C1 segment of cervical spinal cord (tissue), 14 donors: ENCODE data around the gene ODC1.
"Not testable (repeated sequence)": the region's sequence is repeated elsewhere in the genome, so short reads cannot be mapped to it uniquely, and the experiment has no call there.

Experiments used
- DNase-seq, 14 donors: peaks; one replicate each; lab custom pipeline; 2025; lab: John Stamatoyannopoulos, UW

The ODC1 gene

DNA sequence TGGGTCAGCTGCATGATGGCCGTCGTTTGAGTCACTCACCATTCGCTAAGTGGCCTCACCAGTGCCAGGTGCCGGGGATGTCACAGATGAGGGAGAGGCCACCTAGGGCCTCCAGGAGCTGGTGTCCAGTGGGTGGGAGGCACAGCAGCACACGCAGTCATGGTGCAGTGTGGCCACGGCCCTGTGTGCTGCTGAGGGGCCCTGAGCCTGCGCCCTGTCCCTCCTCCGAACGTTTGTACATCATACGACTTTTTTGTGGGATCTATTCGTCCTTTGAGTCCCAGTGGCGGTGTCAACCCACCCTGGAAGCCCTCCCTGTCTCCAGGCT, 30.1 kb upstream of the ODC1 start:
- no peak for DNase-seq

DNA sequence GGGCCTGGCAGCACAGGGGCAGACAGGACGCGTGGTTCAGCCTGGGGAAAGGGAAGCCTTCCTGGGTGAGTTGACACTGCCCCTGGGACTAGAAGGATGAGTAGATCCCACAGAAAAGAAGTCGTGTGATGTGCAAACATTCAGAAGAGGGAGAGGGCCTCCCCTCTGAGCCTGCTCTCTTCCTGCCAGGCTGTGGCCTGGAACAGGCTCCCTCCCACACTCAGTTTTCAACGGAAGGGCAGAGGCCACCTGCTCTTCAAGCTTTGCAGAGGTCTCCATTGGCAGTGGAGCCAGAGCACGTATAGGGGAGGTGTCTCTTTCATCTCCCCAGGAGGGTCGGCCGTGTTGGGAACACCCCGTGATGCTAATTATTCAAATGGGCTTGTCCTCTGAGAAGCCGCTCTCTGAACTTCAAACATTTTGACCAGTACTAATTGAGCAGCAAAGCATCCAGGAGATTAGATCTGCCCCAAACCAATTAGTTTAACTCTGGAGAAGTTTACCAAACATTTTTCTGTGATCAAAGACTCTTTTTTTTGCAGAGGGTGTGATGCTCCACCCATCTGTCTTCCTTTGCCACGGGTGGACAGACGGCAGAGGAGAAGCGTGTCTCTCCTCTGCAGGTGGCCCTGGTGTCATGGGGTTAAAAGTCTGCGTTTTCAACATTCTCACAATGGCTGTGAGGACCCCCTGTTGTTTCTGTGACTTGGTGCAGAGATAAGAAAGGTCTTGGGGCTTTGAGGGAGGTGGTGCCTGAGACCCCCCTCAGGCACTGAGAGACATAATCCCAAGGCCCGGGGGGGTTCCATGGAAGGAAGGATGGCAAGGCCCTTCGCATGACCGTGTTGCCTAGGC, 29.5 kb upstream of the ODC1 start:
- DNase-seq: no peak

DNA sequence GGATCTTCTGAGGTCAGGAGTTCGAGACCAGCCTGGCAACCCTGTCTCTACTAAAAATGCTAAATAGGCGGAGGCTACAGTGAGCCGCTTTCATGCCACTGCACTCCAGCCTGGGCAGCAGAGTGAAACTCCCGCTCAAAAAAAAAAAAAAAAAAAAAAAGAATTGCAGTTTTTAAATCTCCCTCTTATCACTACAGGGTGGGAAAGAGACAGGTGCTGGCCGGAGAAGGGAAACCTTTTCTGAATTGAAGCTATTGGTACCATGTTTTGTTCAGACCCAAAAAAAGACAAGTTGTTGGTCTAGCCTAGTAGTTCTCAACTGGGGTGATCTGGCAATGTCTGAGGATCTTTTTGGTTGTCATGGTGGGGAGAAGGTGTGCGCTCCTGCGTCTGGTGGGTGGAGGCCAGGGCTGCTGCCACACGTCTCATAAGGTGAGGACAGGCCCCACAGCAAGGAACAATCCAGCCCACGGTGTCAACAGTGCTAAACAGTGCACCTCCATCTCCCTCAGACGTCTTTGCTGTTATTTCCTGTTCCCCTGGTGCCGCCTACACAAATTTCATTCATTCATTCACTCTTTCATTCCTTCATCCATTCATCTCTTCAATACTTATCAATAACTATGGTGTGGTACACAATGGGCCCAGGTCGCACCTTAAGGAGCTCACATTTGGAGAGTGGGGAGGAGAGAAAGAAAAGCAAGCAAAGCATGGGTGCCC, 28.8 kb upstream of the ODC1 start:
- DNase-seq: no peak

DNA sequence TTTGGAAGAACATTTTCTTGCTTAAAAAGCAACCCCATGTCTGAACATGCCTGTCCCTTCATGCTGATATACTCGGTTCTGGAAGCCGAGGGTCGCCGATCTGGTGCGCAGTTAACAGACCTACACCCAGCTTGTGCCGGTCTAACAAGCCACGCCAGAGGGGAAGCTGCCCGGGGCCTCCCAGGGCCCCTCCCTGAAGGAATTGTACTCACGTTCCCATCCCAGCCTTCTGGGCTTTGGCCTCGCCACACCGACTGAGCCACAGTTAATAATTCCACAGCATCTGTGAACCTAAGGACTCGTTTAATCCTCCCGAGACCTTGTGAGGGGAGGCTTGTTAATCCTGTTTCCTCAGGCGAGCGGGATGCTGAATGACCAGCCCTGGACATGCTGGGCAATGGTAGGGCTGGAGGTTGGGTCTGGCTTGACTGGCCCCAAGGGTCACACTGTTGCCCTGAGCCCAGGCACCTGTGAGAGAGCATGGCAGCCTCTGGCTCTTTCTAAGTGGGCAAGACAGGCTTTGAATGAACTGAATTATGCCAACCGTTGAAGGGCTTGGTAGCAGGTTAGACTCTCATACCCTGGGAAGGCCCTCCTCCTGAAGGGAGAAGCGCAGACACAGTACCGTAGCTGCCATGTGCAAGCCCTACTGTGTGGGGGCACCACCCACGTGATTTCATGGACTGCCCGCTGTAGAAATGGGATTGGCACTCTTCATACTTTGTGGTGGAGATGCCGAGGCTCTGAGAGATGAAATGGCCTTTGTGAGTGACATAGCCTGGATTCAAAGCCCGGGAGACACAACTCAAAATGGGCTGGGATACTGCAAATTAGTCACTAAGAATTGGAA, 27.9 kb upstream of the ODC1 start:
- no peak for DNase-seq

DNA sequence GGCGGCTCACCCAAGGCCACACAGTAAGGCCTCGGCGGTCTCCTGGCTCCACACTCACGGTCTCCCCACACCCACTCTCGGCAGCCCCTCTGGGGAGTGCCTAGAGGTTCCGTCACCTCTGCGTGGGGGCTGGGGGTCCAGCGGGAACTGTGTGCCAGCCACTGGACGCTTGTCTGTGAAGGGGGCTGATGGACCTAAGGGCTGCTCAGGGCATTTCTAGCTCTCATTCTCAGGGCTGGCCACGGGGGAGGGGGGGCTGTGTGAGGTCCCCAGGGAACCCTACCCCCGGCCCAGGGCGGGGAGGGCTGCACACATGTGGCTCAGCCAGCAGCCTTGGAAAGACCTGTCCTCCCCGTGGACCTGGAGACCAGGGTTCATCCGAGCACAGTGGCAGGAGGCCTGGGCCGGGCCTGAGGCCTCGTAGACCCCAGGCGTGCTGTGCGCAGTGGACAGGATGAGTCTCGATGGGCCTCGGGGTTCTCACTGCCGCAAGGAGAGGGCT, 27.1 kb upstream of the ODC1 start:
- DNase-seq: no peak

DNA sequence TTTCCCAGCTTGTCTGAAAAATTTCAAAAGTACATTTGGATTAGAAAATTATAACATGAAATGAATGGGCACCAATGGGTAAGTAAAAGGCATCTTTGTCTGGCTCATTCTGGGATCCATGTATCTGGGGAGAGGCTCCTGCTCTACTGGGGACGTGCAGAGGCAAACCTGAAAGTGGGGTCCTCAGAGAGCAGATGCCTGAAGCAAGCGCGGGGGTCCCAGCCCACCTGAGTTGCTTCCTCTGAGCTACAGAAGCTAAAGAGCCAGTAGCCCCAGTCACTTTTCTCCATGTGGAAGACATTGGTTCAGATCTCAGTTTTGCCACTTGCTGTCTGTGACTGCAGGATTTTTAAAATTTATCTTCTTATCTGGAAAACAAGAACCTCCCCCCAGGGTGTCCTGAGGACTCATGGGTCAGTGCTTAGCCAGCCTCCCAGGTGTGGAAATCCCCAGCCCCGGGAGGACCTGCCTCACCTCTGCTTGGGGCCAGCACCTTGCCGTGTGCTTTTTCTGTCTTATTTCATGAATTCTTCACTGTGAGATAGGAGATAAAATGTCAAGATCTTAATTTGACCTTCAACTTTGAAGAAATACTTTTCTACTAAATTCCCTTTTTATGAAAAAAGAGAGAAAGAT, 25.1 kb upstream of the ODC1 start:
- DNase-seq: no peak

DNA sequence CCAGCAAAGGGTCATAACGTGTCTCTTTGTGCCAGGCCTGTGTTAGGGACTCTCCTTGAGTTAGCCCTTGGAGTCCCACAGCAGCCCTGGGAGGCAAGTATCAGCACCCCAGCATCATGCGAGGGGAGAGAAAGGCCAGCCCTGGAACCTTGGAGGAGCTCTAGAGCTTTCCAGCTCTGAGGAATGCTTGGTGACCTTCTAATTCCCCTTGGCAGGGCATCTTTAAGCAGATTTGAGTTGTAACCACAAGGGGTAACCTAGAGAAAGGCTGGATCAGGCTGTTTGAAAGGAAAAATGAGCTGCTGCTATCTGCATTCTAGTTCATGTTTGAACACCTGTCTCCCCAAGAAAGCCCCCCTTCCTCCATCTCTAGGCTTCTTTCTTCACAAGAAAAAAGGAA, 23.8 kb upstream of the ODC1 start:
- DNase-seq: no peak

DNA sequence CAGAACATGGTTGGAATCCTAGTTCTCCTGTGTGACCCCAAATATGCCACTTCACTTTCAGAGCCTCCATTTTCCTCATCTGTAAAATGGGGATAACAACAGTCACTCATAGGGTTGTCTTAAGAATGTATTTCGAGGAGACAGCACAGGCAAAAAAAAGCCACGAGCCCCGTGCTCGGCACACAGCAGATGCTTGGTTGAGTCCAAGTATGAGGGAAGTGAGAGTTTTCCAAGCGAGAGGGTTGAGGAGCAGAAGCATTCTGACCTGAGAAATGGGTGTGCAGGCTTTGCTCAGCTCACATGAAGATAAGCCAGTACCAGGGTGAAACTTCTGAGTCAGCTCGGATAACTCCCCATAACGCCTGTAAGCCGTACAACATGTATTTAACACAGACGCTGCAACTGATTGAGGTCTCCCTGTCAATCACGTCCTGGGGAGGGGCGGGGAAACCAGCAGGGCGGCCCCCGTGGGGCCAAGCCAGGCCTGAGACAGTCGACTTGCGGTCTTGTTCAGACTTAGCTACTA, 23.0 kb upstream of the ODC1 start:
- no peak for DNase-seq

DNA sequence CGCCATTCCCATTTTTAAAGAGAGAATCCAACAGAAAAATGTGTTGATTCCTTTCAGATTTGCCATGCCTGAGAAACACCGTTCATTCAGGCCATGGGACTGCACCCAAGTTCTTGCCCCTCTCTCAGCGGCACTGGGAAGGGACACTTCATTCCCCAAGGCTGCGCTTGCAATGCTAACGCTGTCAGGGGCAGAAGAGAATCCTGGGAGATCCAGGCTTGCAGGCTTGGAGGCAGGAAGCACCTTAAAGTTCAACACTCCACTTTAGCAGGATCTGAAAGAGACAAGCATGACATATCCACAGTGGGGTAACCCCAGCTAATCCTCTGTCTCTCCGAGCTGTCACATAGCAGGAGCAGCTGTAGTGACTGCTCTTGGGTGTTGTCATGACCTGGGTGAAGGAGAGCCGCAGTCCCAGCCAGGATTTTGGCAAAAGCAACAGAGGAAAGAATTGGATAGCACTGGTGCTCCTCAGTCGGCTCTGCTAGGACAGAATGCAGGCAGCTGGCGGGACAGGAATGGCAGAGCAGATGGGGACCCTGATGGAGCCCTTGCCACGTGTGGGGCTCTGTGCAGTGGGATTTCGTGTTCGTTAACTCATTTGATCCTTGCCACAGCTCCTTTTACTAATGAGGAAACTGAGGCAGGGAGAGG, 22.0 kb upstream of the ODC1 start:
- DNase-seq: no peak

DNA sequence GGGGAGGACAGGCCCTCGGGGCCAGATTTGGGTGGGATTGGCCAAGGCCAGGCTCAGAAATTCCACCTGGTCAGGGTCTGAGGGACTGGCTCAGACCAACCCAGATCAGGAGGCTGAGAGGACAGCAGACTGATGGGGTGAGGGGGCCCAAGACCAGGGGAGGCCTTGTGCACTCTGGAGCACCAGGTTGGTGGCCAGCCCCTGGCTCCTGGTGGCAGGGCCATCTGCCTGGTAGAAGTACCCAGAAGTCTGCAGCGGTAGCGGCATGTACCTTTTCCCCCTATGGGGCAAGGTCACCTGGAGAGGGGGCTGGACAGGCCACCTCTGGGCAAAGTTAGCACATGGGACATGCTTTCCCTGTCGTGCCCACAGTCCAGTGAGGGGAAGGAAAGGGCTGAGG, 21.2 kb upstream of the ODC1 start:
- DNase-seq: no peak

DNA sequence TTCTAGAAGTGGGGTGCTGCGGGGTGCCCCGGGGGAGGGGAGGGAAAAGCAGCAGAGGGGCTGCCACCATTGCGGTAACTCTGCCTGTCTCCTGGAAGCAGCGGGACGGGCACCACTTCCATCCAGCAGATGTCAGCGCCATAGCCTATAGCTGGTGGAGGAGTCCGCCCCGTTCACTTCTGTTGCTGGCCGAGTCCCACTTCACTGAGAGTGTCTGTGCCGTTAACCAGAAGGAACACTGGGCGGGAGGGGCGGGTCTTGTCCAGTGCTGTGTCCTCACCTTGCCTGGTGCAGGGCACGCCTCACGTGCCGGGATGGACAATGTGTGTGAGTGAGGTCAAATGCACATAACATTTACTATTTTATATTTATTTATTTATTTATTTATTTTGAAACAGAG, 19.3 kb upstream of the ODC1 start:
- no peak for DNase-seq

DNA sequence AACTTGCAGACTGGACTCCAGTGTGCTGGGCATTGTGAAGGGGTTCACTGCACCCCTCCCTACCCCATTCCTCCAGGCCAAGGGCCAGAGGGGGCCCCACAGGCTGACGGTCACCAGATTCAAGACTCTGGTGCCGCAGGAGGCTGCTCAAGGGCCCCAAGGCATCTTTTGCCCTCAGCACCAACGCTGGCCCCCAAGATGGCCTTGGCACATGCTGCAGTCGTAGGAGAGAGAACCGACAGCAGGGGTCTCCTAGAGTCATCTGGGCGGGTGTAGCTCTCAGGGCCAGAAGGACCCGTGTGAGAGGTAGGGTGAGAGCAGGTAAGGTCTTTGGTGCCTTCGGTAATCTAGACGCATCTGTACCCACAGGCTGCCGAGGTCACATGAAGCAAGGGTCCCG, 18.7 kb upstream of the ODC1 start:
- no peak for DNase-seq

DNA sequence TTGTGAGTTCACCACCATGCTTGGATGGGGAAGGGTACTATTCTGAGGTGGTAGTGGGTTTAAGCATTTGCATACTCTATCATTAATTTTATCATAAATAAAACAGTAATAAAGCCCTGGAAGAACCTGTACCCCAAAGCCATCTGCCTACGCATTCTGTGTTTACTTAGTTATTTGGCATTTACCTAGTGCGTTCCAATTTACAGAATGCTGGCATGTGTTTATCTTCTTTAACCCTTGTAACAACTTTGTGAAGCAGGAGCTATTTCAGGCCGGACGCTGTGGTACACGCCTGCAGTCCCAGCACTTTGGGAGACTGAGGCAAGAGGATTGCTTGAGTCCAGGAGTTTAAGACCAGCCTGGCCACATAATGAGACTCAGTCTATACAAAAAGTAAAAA, 17.8 kb upstream of the ODC1 start:
- no peak for DNase-seq

DNA sequence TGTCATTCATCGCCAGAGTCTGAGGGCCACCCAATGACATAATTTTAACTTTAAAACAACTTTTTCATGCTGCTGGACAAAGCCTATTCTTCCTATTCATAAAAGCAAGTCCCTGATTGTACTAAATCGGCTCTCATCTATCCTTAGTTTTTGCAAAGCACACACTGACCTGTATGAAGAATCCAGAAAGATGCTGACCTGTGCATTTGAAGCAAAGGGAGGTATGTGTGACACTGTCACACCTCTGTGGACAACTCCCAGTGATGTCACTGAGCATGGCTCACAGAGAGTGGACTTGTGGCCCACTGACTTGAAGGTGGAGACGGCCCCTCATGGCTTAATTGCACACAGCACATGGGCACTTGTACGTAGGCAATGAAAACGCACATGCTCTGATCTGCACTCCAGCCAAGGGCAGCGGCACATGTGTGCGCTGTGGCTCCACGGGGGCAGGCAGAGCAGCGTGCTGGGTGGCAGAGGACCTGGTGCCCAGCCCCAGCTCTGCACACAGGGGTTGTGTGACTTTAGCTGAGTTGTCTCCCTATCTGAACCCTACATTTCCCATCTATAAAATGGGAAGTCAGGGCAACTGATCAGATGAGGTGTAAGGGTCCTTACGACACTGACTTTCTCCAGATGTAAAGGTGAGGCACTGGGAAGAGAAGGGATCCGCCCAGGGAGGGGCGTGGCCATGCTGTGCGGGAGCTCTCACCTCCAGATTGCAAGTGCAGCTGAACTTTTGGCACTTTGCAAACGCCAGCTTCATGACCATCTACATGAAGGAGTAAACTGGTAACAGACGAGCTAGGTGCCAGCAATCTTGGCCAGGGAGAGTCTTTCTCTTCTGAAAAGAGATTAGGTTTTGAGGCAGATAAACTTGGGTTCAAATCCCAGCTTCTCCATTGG, 14.3 kb upstream of the ODC1 start:
- DNase-seq: no peak

DNA sequence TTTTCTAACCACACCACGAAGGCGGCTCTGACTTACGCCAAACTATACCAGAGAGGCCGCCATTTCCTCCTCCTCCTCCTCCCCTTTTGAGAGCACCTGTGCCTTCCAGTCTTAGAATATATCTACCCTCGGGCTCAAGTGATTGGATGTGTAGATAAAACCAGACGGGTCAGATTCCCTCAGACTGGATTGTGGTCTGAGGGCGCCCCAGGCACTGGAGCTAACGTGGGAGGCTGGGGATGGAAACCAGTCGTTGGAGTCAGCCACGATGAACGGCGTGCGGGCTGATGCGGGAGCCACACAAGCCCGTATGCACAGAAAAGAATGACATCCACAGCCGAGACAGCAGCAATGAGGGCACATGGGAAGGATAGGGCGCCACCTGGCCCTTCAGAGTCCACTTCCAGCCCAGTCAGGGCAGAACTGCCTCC, 12.3 kb upstream of the ODC1 start:
- DNase-seq: no peak

DNA sequence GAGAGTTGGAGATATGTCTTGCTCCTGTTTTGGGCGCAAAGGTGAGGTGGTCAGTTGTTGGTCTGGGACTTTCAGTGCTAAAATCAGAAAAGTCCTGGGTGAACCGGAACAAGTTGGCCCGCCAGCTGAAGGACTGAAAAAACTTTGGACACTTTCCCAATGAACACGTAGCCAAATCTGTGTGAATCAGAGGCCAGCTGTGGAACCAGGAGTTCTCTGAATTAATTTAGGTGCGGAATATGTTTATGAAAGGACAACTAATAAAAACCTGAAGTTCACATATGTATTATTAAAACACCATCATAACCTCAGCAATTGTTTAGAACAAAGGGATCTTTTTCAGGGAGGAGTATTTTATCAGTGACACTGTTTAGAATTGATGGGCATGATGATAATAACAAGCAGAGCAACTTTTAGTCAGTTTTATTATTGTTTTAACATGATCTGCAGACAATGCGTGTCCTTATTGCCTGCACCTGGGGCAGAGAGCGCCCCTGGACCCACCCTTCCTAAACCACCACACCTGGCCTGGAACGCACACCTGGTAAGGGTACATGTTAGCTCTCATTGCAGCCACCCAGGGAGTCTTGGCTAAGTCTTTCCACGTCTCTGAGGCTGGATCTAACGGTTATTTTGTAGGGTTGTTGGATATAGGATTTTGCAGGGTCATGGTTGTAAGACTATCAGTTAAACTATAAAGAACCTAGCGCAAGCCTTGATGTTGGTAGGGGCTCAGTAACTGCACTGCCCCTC, 9.9 kb upstream of the ODC1 start:
- DNase-seq: no peak

DNA sequence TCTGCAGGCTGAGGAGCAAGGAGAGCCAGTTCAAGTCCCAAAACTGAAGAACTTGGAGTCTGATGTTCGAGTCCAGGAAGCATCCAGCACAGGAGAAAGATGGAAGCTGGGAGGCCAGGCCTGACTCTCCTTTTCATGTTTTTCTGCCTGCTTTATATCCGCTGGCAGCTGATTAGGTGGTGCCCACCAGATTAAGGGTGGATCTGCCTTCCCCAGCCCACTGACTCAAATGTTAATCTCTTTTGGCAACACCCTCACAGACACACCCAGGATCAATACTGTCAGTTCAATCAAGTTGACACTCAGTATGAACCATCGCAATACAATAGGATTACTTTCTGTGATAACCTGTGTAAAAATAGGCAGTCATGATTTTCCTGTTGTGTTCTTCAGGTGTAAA, 9.1 kb upstream of the ODC1 start:
- not testable (repeated sequence) for DNase-seq

DNA sequence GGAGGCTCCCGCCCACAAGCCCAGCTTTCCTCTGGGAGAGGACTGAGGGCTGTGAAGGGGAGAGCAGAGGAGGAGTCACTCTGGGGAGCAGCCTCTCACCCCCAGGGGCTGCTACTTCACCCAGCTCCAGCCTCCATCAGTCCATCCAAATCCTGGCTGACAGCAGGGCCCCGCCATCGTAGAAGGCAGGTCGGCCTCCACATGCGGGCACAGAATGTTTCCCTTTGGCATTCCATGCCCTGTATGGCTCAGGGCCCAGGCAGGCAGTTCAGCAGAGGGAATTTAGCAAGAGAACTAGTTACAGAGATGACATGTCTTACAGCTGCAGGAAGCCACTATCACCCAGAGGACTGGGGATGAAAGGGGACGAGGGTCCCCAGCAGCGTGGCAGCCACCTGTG, 6.4 kb upstream of the ODC1 start:
- peak in 1 of 14 donors; percentile 42 for DNase-seq

DNA sequence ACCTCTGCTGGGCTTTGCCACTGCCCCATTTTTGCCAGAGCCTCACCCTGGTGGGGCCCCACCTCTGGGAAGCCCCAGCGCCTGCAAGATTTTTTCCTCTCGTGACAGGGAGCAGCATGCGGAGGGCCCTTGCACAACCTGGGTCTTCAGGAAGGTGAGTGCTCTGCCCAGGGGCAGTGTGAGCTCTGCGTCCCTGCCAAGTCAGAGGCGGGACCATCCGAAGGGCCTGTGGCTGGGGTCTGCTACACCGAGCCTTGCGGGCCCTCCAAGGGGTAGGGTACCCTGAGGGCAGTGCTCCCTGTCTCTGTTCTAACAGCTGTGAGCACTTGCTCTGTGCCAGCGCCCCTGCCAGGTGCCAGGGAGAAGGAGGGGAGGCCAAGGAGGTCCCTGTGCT, 5.8 kb upstream of the ODC1 start:
- no peak for DNase-seq
